Measurements from ENCODE around the gene IQGAP1.

DNA sequence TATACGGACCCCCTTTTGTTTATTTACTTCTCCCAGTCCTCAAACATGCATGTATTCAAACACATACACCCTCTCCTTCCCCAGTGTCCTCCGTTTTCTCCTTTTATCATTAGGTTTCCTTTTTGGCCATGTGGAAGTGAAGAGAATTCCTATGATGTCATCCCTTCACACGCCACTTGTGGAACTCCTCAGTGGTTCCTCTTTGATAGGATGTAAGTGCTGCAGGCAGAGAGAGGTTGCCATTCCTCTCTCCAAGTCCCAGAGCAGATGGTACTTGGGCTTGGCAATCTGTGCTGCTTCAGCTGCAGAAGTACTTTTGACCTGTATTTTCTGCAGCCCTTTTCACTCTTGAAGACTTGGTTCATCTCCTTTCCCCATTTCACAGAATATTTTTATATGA, 108.7 kb downstream of the IQGAP1 start:
- TF ChIP-seq, protein P1, sequence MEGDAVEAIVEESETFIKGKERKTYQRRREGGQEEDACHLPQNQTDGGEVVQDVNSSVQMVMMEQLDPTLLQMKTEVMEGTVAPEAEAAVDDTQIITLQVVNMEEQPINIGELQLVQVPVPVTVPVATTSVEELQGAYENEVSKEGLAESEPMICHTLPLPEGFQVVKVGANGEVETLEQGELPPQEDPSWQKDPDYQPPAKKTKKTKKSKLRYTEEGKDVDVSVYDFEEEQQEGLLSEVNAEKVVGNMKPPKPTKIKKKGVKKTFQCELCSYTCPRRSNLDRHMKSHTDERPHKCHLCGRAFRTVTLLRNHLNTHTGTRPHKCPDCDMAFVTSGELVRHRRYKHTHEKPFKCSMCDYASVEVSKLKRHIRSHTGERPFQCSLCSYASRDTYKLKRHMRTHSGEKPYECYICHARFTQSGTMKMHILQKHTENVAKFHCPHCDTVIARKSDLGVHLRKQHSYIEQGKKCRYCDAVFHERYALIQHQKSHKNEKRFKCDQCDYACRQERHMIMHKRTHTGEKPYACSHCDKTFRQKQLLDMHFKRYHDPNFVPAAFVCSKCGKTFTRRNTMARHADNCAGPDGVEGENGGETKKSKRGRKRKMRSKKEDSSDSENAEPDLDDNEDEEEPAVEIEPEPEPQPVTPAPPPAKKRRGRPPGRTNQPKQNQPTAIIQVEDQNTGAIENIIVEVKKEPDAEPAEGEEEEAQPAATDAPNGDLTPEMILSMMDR (IDR thresholded peaks at IDR 0.05), result no peak
- TF ChIP-seq POLR2A (IDR thresholded peaks at IDR 0.05), result no peak
